Bronchial epithelial cell (primary cell): ENCODE results near the gene SLC25A47. TPM values are rescaled to one million over a fixed set of nuclear protein-coding genes. Genes with fewer than 3 reads are reported as not detected.
A peak's percentile ranks its signal among the peaks of the same experiment; 100 is the strongest.

Experiments used
- DNase-seq: peaks from one replicate; pipeline ENCODE4 v3.0.0-alpha.2; 2010; ENCODE audit warnings: low read depth
- FAIRE-seq: peaks from 2 replicates; lab custom pipeline; 2011; peaks lifted over from hg19 to GRCh38; lab: Jason Lieb, UNC
- H3K27me3 ChIP-seq: 2 replicates; pipeline ENCODE4 v1.5.1; 2011; ENCODE audit warnings: low read length; ENCODE audit not compliant: control insufficient read depth, insufficient read depth
- H3K36me3 ChIP-seq: 2 replicates; pipeline ENCODE4 v1.5.1; 2011; ENCODE audit warnings: low read length; ENCODE audit not compliant: control insufficient read depth, insufficient read depth
- H3K4me3 ChIP-seq: 2 replicates; pipeline ENCODE4 v1.5.1; 2011; ENCODE audit warnings: mild to moderate bottlenecking, low read depth, low read length, control low read depth
- total RNA-seq: library from RNA; depleted of rRNA; stranded (reverse); fragments of >200 nt; gene quantifications from 2 replicates; pipeline ENCODE4 v1.2.1, GENCODE V29; 2014
- TF ChIP-seq, protein P1 (sequence below): IDR thresholded peaks from 2 replicates; pipeline ENCODE4 v1.5.1; 2011; ENCODE audit warnings: mild to moderate bottlenecking, moderate library complexity, low read length, control low read depth, inconsistent platforms; ENCODE audit not compliant: insufficient read depth, severe bottlenecking

The SLC25A47 gene
- total RNA-seq, 1 donor from 2014 or later, result not detected

DNA sequence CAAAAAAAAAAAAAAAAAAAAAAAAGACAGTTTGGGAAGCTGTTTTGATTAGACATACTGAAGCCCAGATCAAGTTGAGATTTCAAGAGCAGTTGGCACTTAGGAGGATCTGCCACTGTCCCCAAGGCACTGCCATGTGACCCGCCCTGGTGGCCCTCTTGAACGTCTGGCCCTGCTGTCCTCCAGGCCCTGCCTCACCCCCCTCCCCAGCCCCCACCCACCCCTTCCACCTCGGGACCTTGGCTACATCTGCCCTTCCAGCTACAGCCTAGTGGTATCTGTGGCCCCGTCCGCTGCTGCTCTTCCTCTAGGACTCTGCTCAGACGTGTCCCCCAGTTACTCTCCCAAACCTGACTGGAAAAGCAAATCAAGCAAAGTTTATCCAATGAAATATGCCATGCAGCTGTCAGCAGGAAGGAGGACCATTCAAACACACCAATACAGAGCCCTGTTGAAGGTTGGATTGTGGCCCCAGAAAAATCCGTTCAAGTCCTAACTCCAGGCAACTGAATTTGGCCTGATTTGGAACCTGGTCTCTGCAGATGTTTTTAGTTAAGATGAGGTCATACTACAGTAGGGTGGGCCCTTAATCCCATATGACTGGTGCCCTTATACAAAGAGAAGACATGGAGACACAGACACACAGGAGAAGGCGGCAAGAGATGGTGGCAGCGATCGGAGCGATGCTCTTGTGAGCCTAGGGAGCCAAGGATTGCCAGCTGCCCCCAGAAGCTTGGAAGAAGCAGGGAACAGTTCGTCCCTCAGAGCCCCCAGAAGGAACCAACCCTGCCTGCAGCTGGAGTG is 34.6 kb upstream of the SLC25A47 start:
- FAIRE-seq (no peak), DNase-seq (no peak)
- H3K36me3 ChIP-seq, result peaks cover 4% of the 10 kb centered on the region
- H3K27me3 ChIP-seq, result no peaks in the 10 kb centered on the region
- TF ChIP-seq, protein P1, sequence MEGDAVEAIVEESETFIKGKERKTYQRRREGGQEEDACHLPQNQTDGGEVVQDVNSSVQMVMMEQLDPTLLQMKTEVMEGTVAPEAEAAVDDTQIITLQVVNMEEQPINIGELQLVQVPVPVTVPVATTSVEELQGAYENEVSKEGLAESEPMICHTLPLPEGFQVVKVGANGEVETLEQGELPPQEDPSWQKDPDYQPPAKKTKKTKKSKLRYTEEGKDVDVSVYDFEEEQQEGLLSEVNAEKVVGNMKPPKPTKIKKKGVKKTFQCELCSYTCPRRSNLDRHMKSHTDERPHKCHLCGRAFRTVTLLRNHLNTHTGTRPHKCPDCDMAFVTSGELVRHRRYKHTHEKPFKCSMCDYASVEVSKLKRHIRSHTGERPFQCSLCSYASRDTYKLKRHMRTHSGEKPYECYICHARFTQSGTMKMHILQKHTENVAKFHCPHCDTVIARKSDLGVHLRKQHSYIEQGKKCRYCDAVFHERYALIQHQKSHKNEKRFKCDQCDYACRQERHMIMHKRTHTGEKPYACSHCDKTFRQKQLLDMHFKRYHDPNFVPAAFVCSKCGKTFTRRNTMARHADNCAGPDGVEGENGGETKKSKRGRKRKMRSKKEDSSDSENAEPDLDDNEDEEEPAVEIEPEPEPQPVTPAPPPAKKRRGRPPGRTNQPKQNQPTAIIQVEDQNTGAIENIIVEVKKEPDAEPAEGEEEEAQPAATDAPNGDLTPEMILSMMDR, result no peak
- no peak overlapping the region for H3K4me3 ChIP-seq

DNA sequence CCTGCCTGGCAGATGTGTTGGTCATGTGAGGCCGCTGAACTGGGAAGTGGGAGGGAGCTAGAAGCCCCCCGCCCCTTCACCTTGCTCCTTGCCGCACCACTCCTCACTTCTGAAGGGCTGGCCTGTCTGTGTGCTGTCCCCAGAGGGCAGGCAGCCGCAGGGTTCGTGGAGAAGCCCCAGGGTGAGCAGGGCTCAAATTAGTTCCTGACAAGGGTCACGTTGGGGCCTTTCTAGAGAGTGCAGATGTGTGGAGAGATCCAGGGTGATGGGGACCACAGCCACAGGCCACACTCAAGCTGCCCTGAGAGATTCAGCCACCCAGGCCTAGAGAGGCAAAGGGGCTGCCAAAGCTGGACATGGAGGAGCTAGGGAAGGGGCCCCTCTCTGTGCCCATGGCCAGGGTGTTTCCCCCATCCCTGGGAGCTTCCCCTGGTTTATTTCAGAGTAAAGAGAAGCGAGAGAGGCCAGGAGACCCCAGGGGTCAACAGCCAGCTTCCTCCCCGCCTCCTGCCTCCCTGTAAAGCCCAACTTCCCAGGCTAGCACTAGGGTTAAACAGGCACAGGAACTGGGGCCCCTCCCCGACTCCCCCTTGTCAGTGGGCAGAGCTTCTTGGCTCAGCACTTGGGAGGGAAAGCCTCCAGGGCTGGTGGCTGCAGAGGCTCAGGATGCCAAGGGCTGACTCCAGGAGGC is 33.1 kb upstream of the SLC25A47 start:
- Histone ChIP-seq H3K36me3 (peaks cover 4% of the 10 kb centered on the region), H3K27me3 (no peaks in the 10 kb centered on the region), H3K4me3 (no peak overlapping the region)
- DNase-seq (no peak), FAIRE-seq (no peak)
- TF ChIP-seq, protein P1, result no peak

DNA sequence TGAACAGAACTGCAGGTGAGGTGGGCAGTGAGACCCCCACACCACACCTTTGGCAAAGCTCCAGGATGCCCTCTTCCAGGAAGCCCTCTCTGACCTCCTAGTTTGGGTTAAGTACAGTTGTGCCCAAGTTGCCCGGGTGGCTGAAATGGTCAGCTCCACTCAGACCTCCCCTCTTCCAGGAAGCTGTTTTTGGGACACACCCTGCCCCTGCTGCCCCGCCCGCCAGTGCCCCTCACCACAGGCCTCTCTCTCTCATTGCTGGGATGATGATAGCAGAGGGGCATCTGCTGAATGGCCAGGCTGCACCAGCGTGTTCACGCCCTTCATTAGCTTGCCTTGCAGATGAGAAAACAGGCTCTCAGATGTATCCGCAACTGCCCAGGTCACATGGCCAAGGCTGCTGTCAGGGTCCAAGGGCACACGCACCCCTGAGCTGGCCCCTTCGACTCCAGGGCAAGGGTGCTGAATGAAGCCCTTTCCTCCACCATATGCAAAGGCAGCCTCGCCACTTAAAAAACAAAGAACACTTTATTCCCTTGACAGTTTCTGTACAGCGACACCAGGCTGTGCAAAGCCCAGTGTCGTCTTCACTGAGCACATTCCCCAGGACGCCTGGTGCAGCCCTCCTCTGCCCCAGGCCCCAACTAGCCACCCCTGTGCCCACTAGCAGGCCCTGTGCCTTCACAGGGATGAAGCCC is 32.4 kb upstream of the SLC25A47 start:
- Histone ChIP-seq H3K27me3 (no peaks in the 10 kb centered on the region), H3K36me3 (peaks cover 4% of the 10 kb centered on the region), H3K4me3 (no peak overlapping the region)
- TF ChIP-seq, protein P1, result no peak
- DNase-seq (no peak), FAIRE-seq (no peak)

DNA sequence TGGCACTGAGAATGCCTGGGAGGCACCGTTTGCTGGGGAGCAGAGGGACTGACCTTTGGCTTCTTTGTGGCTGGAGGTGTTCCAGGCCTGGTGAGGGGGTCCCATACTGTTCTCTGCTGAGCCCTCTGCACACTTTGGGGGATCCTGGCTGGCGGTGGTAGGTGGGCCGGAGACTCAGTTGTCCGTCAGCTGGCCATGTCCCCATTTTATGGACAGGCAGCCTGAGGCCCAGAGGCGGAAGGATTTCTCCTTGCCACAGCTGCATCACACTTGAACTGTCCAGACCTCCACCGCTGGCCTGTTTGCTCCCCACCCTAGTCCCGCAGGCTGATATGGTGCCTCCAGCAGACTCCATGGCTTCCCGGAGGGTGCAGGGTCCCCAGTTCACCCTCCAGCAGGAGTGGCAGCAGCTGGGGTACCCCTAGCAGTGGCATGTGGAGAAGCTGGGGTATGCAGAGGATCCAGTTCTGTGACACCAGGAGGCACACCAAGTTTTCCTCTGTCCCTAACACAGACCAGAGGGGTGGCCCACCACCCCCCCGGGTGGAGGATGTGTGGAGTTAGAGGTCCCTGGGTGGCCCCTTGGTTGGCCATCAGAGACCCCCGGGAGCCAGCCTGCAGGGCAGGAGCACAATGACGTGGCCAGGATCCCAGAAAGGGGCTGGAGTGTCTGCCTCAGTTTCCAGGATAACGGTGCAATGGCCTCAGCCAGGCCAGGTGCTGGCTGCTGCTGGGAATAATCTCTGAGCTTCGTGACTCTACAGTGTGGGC is 31.6 kb upstream of the SLC25A47 start:
- TF ChIP-seq, protein P1, result no peak
- peaks cover 4% of the 10 kb centered on the region for H3K36me3 ChIP-seq
- H3K4me3 ChIP-seq, result no peak overlapping the region
- H3K27me3 ChIP-seq, result no peaks in the 10 kb centered on the region
- FAIRE-seq (peak; percentile 68), DNase-seq (no peak)

DNA sequence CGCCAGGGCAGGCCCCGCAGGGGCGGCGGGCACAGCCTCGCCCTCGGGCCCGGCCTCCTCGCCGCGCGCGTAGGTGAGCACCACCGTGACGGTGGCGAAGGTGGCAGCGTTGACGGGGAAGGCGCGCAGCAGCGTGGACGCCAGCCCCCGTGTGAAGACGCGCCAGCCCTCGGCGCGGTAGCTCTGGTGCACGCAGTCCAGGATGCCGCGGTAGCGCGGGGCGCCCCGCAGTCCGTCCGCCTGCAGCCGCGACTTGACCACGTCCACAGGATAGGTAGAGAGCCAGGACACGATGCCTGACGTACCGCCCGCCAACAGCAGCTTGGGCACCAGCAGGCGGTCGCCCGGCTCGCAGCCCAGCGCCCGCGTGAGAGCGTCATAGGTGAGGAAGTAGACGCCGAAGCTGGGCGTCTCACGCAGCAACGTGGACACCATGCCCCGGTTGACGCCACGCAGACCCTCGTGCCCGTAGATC is 30.8 kb upstream of the SLC25A47 start:
- no peak for DNase-seq
- no peak for FAIRE-seq
- no peak overlapping the region for H3K4me3 ChIP-seq
- TF ChIP-seq, protein P1, result no peak
- H3K27me3 ChIP-seq, result no peaks in the 10 kb centered on the region
- peaks cover 4% of the 10 kb centered on the region for H3K36me3 ChIP-seq
